Activated CD4-positive, alpha-beta T cell treated with anti-CD3 and anti-CD28 coated beads for 36 hours (primary cell): ENCODE results near the gene ADAMTS15. TPM values are rescaled to one million over a fixed set of nuclear protein-coding genes. Genes with fewer than 3 reads are reported as not detected.
A peak's percentile ranks its signal among the peaks of the same experiment; 100 is the strongest.

Source experiments
- ATAC-seq: fragments of 200-7000 bp; cut with Tn5 transposase; one replicate; pipeline ENCODE4 v1.10.0; 2021; ENCODE audit warnings: mild to moderate bottlenecking, moderate library complexity
- CTCF ChIA-PET: fragments of 350-600 bp; sonication (Branson Sonifier 250); formaldehyde crosslinking; loops from one replicate; lab custom pipeline; 2021; ENCODE audit warnings: antibody characterized with exemption; lab: Charles Lee
- POLR2A ChIA-PET: fragments of 350-600 bp; sonication (Branson Sonifier 250); formaldehyde crosslinking; loops from one replicate; lab custom pipeline; 2021; ENCODE audit warnings: antibody characterized with exemption, inconsistent platforms; lab: Charles Lee
- DNase-seq: peaks from one replicate; pipeline ENCODE4 v3.0.0-alpha.2; 2020
- H3K27ac Mint-ChIP-seq: one replicate; pipeline ENCODE4 v1.8.0; 2021; ENCODE audit warnings: mixed read lengths
- H3K27me3 Mint-ChIP-seq: one replicate; pipeline ENCODE4 v1.8.0; 2021; ENCODE audit warnings: mixed read lengths
- H3K36me3 Mint-ChIP-seq: one replicate; pipeline ENCODE4 v1.8.0; 2021; ENCODE audit warnings: low read depth, mixed read lengths
- H3K4me1 Mint-ChIP-seq: one replicate; pipeline ENCODE4 v1.8.0; 2021; ENCODE audit warnings: mixed read lengths
- H3K4me3 Mint-ChIP-seq: one replicate; pipeline ENCODE4 v1.8.0; 2021; ENCODE audit warnings: mild to moderate bottlenecking, moderate library complexity, mixed read lengths
- H3K9me3 Mint-ChIP-seq: one replicate; pipeline ENCODE4 v1.8.0; 2021; ENCODE audit warnings: low read depth, mixed read lengths
- intact Hi-C, 2 experiments: fragments of 100-400 bp; cut with DNase I in 1 of 2; cut with micrococcal nuclease in 1 of 2; formaldehyde crosslinking; loops; one replicate each; pipeline versions ENCODE4 v1.14.2 to v1.15.1; 2022 to 2024; cut with DNase I, micrococcal nuclease
- total RNA-seq, 2 experiments: library from RNA; stranded (reverse); gene quantifications; one replicate each; pipeline ENCODE4 v1.2.3, GENCODE V29; 2021

Gene ADAMTS15
- total RNA-seq, 2 experiments from 2014 or later = not detected

- intact Hi-C loops = loop anchor here in 1 of 2 experiments (5.0 to 10.0 kb wide), 2 partner anchors 93 to 196 kb away; no protein-coding TSS in a partner anchor
- ChIA-PET CTCF (interaction anchor here (0.6 kb wide), 1 partner anchor 108 kb away, joined by 3 read pairs; no protein-coding TSS in a partner anchor), POLR2A (no interaction called here)
- DNase-seq (peak; percentile 38), ATAC-seq (peak; percentile 61)
- Mint-ChIP-seq H3K36me3 (no peaks in the 10 kb centered on the region), H3K4me1 (peaks cover 10% of the 10 kb centered on the region), H3K27ac (peak overlapping the region; percentile 20), H3K9me3 (no peaks in the 10 kb centered on the region), H3K4me3 (no peak overlapping the region), H3K27me3 (no peaks in the 10 kb centered on the region)
These were observed 9.3 kb upstream of the ADAMTS15 start for GRCh38 chr11:130439160-130439519.

GRCh38 chr11:130439876-130440275 lies 8.6 kb upstream of the ADAMTS15 start:
- no peaks in the 10 kb centered on the region for H3K9me3 Mint-ChIP-seq
- no peaks in the 10 kb centered on the region for H3K36me3 Mint-ChIP-seq
- ATAC-seq = no peak
- peaks cover 10% of the 10 kb centered on the region for H3K4me1 Mint-ChIP-seq
- no peak for DNase-seq
- CTCF ChIA-PET = interaction anchor here (3.3 kb wide), 1 partner anchor 422 kb away, joined by 22 read pairs; no protein-coding TSS in a partner anchor
- H3K27ac Mint-ChIP-seq = no peak overlapping the region
- no peaks in the 10 kb centered on the region for H3K27me3 Mint-ChIP-seq
- POLR2A ChIA-PET = no interaction called here
- no peak overlapping the region for H3K4me3 Mint-ChIP-seq
- intact Hi-C loops = loop anchor here in 1 of 2 experiments (5.0 to 10.0 kb wide), 2 partner anchors 92 to 195 kb away; no protein-coding TSS in a partner anchor

- H3K36me3 Mint-ChIP-seq = no peaks in the 10 kb centered on the region
- DNase-seq (no peak), ATAC-seq (no peak)
- no peak overlapping the region for H3K4me3 Mint-ChIP-seq
- no peak overlapping the region for H3K27ac Mint-ChIP-seq
- H3K4me1 Mint-ChIP-seq = peaks cover 10% of the 10 kb centered on the region
- intact Hi-C loops = no loop called here
- no peaks in the 10 kb centered on the region for H3K9me3 Mint-ChIP-seq
- ChIA-PET CTCF (interaction anchor here (0.6 to 3.3 kb wide), 6 partner anchors 9 to 421 kb away, joined by 3 to 22 read pairs (median 3); no protein-coding TSS in a partner anchor), POLR2A (no interaction called here)
- H3K27me3 Mint-ChIP-seq = peaks cover under 1% of the 10 kb centered on the region
These were observed 6.7 kb upstream of the ADAMTS15 start for GRCh38 chr11:130441719-130442118.

- intact Hi-C loops = no loop called here
- CTCF ChIA-PET = interaction anchor here (0.8 to 3.3 kb wide), 3 partner anchors 11 to 424 kb away, joined by 3 to 22 read pairs (median 22); no protein-coding TSS in a partner anchor
These were observed 5.7 kb upstream of the ADAMTS15 start for GRCh38 chr11:130442737-130443136.

GRCh38 chr11:130445788-130446187 lies 2.7 kb upstream of the ADAMTS15 start:
- Mint-ChIP-seq H3K27ac (no peak overlapping the region), H3K36me3 (no peaks in the 10 kb centered on the region), H3K4me1 (peaks cover 9% of the 10 kb centered on the region), H3K27me3 (peaks cover 26% of the 10 kb centered on the region), H3K4me3 (no peak overlapping the region), H3K9me3 (no peaks in the 10 kb centered on the region)
- intact Hi-C loops = no loop called here
- DNase-seq = no peak
- ChIA-PET CTCF (interaction anchor here (0.5 kb wide), 1 partner anchor 25 kb away, joined by 4 read pairs; no protein-coding TSS in a partner anchor), POLR2A (no interaction called here)
- no peak for ATAC-seq

More at GRCh38 chr11:130442737-130443136, 5.7 kb upstream of the ADAMTS15 start:
- POLR2A ChIA-PET = no interaction called here
- peaks cover 6% of the 10 kb centered on the region for H3K27me3 Mint-ChIP-seq
- ATAC-seq (no peak), DNase-seq (no peak)
- H3K36me3 Mint-ChIP-seq = no peaks in the 10 kb centered on the region
- H3K4me1 Mint-ChIP-seq = peaks cover 10% of the 10 kb centered on the region
- no peaks in the 10 kb centered on the region for H3K9me3 Mint-ChIP-seq
- H3K4me3 Mint-ChIP-seq = no peak overlapping the region
- H3K27ac Mint-ChIP-seq = no peak overlapping the region

GRCh38 chr11:130448039-130448415 lies 418 bp upstream of the ADAMTS15 start:
- no peaks in the 10 kb centered on the region for H3K9me3 Mint-ChIP-seq
- DNase-seq = no peak
- POLR2A ChIA-PET = no interaction called here
- H3K27me3 Mint-ChIP-seq = peaks cover 36% of the 10 kb centered on the region
- peak overlapping the region; percentile 38 for H3K4me3 Mint-ChIP-seq
- no peak for ATAC-seq
- peaks cover 9% of the 10 kb centered on the region for H3K4me1 Mint-ChIP-seq
- intact Hi-C loops = no loop called here
- no peaks in the 10 kb centered on the region for H3K36me3 Mint-ChIP-seq
- CTCF ChIA-PET = interaction anchor here (0.7 to 1.9 kb wide), 2 partner anchors 33 to 414 kb away, joined by 3 to 6 read pairs; no protein-coding TSS in a partner anchor
- no peak overlapping the region for H3K27ac Mint-ChIP-seq

GRCh38 chr11:130449310-130449990 lies 1.0 kb downstream of the ADAMTS15 start:
- ChIA-PET POLR2A (no interaction called here), CTCF (interaction anchor here (1.6 kb wide), 1 partner anchor 18 kb away, joined by 6 read pairs; no protein-coding TSS in a partner anchor)
- peaks cover 40% of the 10 kb centered on the region for H3K27me3 Mint-ChIP-seq
- H3K36me3 Mint-ChIP-seq = no peaks in the 10 kb centered on the region
- intact Hi-C loops = no loop called here
- H3K4me1 Mint-ChIP-seq = peaks cover 9% of the 10 kb centered on the region
- H3K27ac Mint-ChIP-seq = no peak overlapping the region
- no peak overlapping the region for H3K4me3 Mint-ChIP-seq
- DNase-seq (no peak), ATAC-seq (no peak)
- no peaks in the 10 kb centered on the region for H3K9me3 Mint-ChIP-seq

GRCh38 chr11:130449996-130450769 lies 1.7 kb downstream of the ADAMTS15 start:
- no peak overlapping the region for H3K4me3 Mint-ChIP-seq
- CTCF ChIA-PET = interaction anchor here (0.6 to 1.6 kb wide), 4 partner anchors 8 to 377 kb away, joined by 3 to 6 read pairs (median 4); no protein-coding TSS in a partner anchor
- H3K9me3 Mint-ChIP-seq = no peaks in the 10 kb centered on the region
- POLR2A ChIA-PET = no interaction called here
- intact Hi-C loops = no loop called here
- ATAC-seq = no peak
- peak; percentile 23 for DNase-seq
- H3K27ac Mint-ChIP-seq = no peak overlapping the region
- peaks cover 9% of the 10 kb centered on the region for H3K4me1 Mint-ChIP-seq
- H3K27me3 Mint-ChIP-seq = peaks cover 45% of the 10 kb centered on the region
- H3K36me3 Mint-ChIP-seq = no peaks in the 10 kb centered on the region

- H3K36me3 Mint-ChIP-seq = no peaks in the 10 kb centered on the region
- ATAC-seq = no peak
- H3K27me3 Mint-ChIP-seq = peaks cover 45% of the 10 kb centered on the region
- POLR2A ChIA-PET = no interaction called here
- no peak overlapping the region for H3K4me3 Mint-ChIP-seq
- no peak for DNase-seq
- H3K9me3 Mint-ChIP-seq = no peaks in the 10 kb centered on the region
- peaks cover 9% of the 10 kb centered on the region for H3K4me1 Mint-ChIP-seq
- CTCF ChIA-PET = interaction anchor here (0.9 to 1.6 kb wide), 4 partner anchors 9 to 376 kb away, joined by 3 to 6 read pairs (median 3); no protein-coding TSS in a partner anchor
- H3K27ac Mint-ChIP-seq = no peak overlapping the region
- intact Hi-C loops = no loop called here
These were observed 3.0 kb downstream of the ADAMTS15 start for GRCh38 chr11:130451231-130452019.

GRCh38 chr11:130452176-130452575 lies 3.7 kb downstream of the ADAMTS15 start:
- no peaks in the 10 kb centered on the region for H3K9me3 Mint-ChIP-seq
- no peak for DNase-seq
- intact Hi-C loops = no loop called here
- no peak overlapping the region for H3K27ac Mint-ChIP-seq
- peaks cover 9% of the 10 kb centered on the region for H3K4me1 Mint-ChIP-seq
- peaks cover 43% of the 10 kb centered on the region for H3K27me3 Mint-ChIP-seq
- no peak for ATAC-seq
- ChIA-PET POLR2A (no interaction called here), CTCF (interaction anchor here (0.9 kb wide), 1 partner anchor 21 kb away, joined by 3 read pairs; no protein-coding TSS in a partner anchor)
- H3K4me3 Mint-ChIP-seq = no peak overlapping the region
- H3K36me3 Mint-ChIP-seq = no peaks in the 10 kb centered on the region
